ENCODE results near the gene ESF1. TPM values are rescaled to one million over a fixed set of nuclear protein-coding genes. Genes with fewer than 3 reads are reported as not detected.

The ESF1 gene
- total and polyA plus RNA-seq, 9 donors: 9.3 to 17.5 (median 14.4) TPM

- no peaks in the 10 kb centered on the region for H3K9me3 ChIP-seq
- no peak for TF ChIP-seq POLR2A (IDR thresholded peaks at IDR 0.05)
- TF ChIP-seq EP300 (IDR thresholded peaks at IDR 0.05): no peak
- no peak for TF ChIP-seq CTCF (IDR thresholded peaks at IDR 0.05)
- no peaks in the 10 kb centered on the region for H3K27me3 ChIP-seq
- no peaks in the 10 kb centered on the region for H3K36me3 ChIP-seq
- no peak overlapping the region for H3K4me3 ChIP-seq
- 24 to 48% (median 40%) methylated on average over 4 of the region's 4 CpGs for WGBS, 3 donors
- intact Hi-C loops (cut with DNase I): loop anchor here in 1 of 4 donors (10.0 kb wide), 1 partner anchor 648 kb away; no protein-coding TSS in a partner anchor
- H3K27ac ChIP-seq: no peak overlapping the region
- DNase-seq: no peak
- no peaks in the 10 kb centered on the region for H3K4me1 ChIP-seq (ENCODE audit: insufficient read depth)
Observed at GRCh38 chr20:13772529-13772928, 12.2 kb downstream of the ESF1 start.

- DNase-seq: no peak
- Histone ChIP-seq H3K27ac (no peak overlapping the region), H3K4me3 (no peak overlapping the region), H3K36me3 (no peaks in the 10 kb centered on the region), H3K27me3 (no peaks in the 10 kb centered on the region), H3K4me1 (ENCODE audit: insufficient read depth) (no peaks in the 10 kb centered on the region), H3K9me3 (no peaks in the 10 kb centered on the region)
- intact Hi-C loops (cut with DNase I): loop anchor here in 1 of 4 donors (10.0 kb wide), 1 partner anchor 647 kb away; no protein-coding TSS in a partner anchor
- 10 to 29% (median 13%) methylated on average over 4 of the region's 4 CpGs for WGBS, 3 donors
- TF ChIP-seq EP300 (IDR thresholded peaks at IDR 0.05) (no peak), CTCF (IDR thresholded peaks at IDR 0.05) (peak in 1 of 3 donors; percentile 30)
Observed at GRCh38 chr20:13771853-13772453, 12.8 kb downstream of the ESF1 start.

- H3K36me3 ChIP-seq: no peaks in the 10 kb centered on the region
- no peak overlapping the region for H3K27ac ChIP-seq
- H3K27me3 ChIP-seq: no peaks in the 10 kb centered on the region
- no peaks in the 10 kb centered on the region for H3K4me1 ChIP-seq (ENCODE audit: insufficient read depth)
- 86 to 89% (median 87%) methylated on average over 5 of the region's 5 CpGs for WGBS, 3 donors
- DNase-seq: no peak
- H3K4me3 ChIP-seq: no peak overlapping the region
- intact Hi-C loops (cut with DNase I): loop anchor here in 1 of 4 donors (10.0 kb wide), 1 partner anchor 645 kb away; no protein-coding TSS in a partner anchor
- H3K9me3 ChIP-seq: no peaks in the 10 kb centered on the region
- TF ChIP-seq CTCF (IDR thresholded peaks at IDR 0.05): no peak
- no peak for TF ChIP-seq EP300 (IDR thresholded peaks at IDR 0.05)
- TF ChIP-seq POLR2A (IDR thresholded peaks at IDR 0.05): no peak
Observed at GRCh38 chr20:13770141-13770540, 14.6 kb downstream of the ESF1 start.

GRCh38 chr20:13765868-13766416, 18.8 kb downstream of the ESF1 start:
- Histone ChIP-seq H3K36me3 (no peaks in the 10 kb centered on the region), H3K4me1 (ENCODE audit: insufficient read depth) (no peaks in the 10 kb centered on the region), H3K27ac (no peak overlapping the region), H3K9me3 (no peaks in the 10 kb centered on the region), H3K4me3 (no peak overlapping the region), H3K27me3 (no peaks in the 10 kb centered on the region)
- intact Hi-C loops (cut with DNase I): loop anchor here in 2 of 4 donors (10.0 kb wide), 3 partner anchors 641 to 1871 kb away; no protein-coding TSS in a partner anchor
- TF ChIP-seq EP300 (IDR thresholded peaks at IDR 0.05): no peak
- no peak for TF ChIP-seq POLR2A (IDR thresholded peaks at IDR 0.05)
- no peak for TF ChIP-seq CTCF (IDR thresholded peaks at IDR 0.05)
- WGBS, 3 donors: 96 to 100% (median 98%) methylated on average over 1 of the region's 1 CpG
- DNase-seq: no peak
